ENCODE results near the gene SLC35F6. TPM values are rescaled to one million over a fixed set of nuclear protein-coding genes. Genes with fewer than 3 reads are reported as not detected.

SLC35F6 gene
- total and polyA plus RNA-seq, 9 of the 15 experiments (the other 6 are each of a cell fraction or from before 2014, with no cell fraction given), result 11.9 to 47.3 (median 22.5) TPM

- intact Hi-C loops (cut with micrococcal nuclease), result no loop called here
Observed at GRCh38 chr2:26754972-26755670, 9.0 kb upstream of the SLC35F6 start.

More at GRCh38 chr2:26754972-26755670, 9.0 kb upstream of the SLC35F6 start:
- H3K4me3 ChIP-seq, result no peak overlapping the region
- H3K27ac ChIP-seq (ENCODE audit: extremely low read depth, low read depth, low read length), result no peak overlapping the region
- FAIRE-seq (peak; percentile 37), ATAC-seq (no peak), DNase-seq (ENCODE audit: extremely low read depth in 1 of 4, low spot score in 3 of 4) (no peak)
- peak overlapping the region in 1 of 2 experiments; percentile 2; a peak in 1 of 4 replicates for H3K9ac ChIP-seq (ENCODE audit: insufficient read depth in 1 of 2, low read depth in 2 of 2, low read length in 2 of 2)
- H3K4me2 ChIP-seq (ENCODE audit: insufficient read depth, low read length), result no peak overlapping the region
- H3K79me2 ChIP-seq (ENCODE audit: control insufficient read depth, insufficient read depth, low read length), result no peaks in the 10 kb centered on the region
- no TSS peak for BruUV-seq (replicated peaks)
- H3K9me3 ChIP-seq (replicated peaks; ENCODE audit: control insufficient read depth, insufficient read depth, low read depth, low read length), result no peaks in the 10 kb centered on the region
- no peaks in the 10 kb centered on the region for H3K27me3 ChIP-seq (ENCODE audit: control insufficient read depth in 2 of 2, insufficient read depth in 2 of 2, low read length in 2 of 2)
- in situ Hi-C loops (cut with MboI), result no loop called here
- H2AFZ ChIP-seq (ENCODE audit: low read depth, low read length), result no peak overlapping the region
- TF ChIP-seq SRSF9 (IDR thresholded peaks at IDR 0.05; ENCODE audit: borderline replicate concordance, low read depth, low read length) (no peak), LARP7 (IDR thresholded peaks at IDR 0.05) (no peak), ZSCAN32 (CRISPR knock-in tag; IDR thresholded peaks at IDR 0.05) (peak; percentile 78), ZBTB1 (CRISPR knock-in tag; IDR thresholded peaks at IDR 0.05; ENCODE audit: borderline replicate concordance, low read depth) (no peak), RFX1 (IDR thresholded peaks at IDR 0.05) (peak; percentile 66), ARNT (IDR thresholded peaks at IDR 0.05) (no peak), ESRRA (IDR thresholded peaks at IDR 0.05; ENCODE audit: borderline replicate concordance, low read depth) (no peak), SRF (CRISPR knock-in tag; IDR thresholded peaks at IDR 0.05) (no peak), CTBP1 (IDR thresholded peaks at IDR 0.05; ENCODE audit: borderline replicate concordance) (peak; percentile 17; the same call in 1 of the 2 replicates), FOXA3 (CRISPR knock-in tag; conservative IDR thresholded peaks at IDR 0.05 in 1 of 2, IDR thresholded peaks at IDR 0.05 in 1 of 2) (no peak), ZZZ3 (IDR thresholded peaks at IDR 0.05) (no peak), SIRT6 (IDR thresholded peaks at IDR 0.05; ENCODE audit: low read depth, low read length) (no peak), PTRF (tag; IDR thresholded peaks at IDR 0.05) (no peak)
- H3K9me1 ChIP-seq (ENCODE audit: control insufficient read depth, insufficient read depth, low read length), result no peaks in the 10 kb centered on the region
- H4K20me1 ChIP-seq (replicated peaks; ENCODE audit: control insufficient read depth, insufficient read depth, low read length), result no peaks in the 10 kb centered on the region
- no peaks in the 10 kb centered on the region; the same call in 1 of the 3 replicates for H3K36me3 ChIP-seq (ENCODE audit: control insufficient read depth, insufficient read depth, low read length)
- peaks cover 16 to 34% of the 10 kb centered on the region in 2 experiments for H3K4me1 ChIP-seq (replicated peaks in 1 of 2; ENCODE audit: control insufficient read depth in 2 of 2, insufficient read depth in 2 of 2, low read length in 2 of 2)
- ChIA-PET CTCF (ENCODE audit: low intra/inter-chr PET ratio) (interaction anchor here (0.5 kb wide), 1 partner anchor 185 kb away, joined by 3 read pairs; no protein-coding TSS in a partner anchor), POLR2A (interaction anchor here (0.7 kb wide), 1 partner anchor 78 kb away, joined by 3 read pairs; no protein-coding TSS in a partner anchor)
- 60% methylated on average over 4 of the region's 4 CpGs for WGBS (ENCODE audit: insufficient coverage, low coverage, missing lambda C conversion rate)

Data from K562 (cell line).